Type B pancreatic cell (in vitro differentiated cells): ENCODE measurements around the gene ARHGAP31. TPM values are rescaled to one million over a fixed set of nuclear protein-coding genes. Genes with fewer than 3 reads are reported as not detected.

Source experiments
- DNase-seq: peaks from one replicate; pipeline ENCODE4 v3.0.0; 2021; ENCODE audit warnings: mixed read lengths; ENCODE audit not compliant: unreplicated experiment; ENCODE audit errors: extremely low spot score
- H3K27ac Mint-ChIP-seq: 2 replicates; pipeline ENCODE4 v1.8.0; 2021; ENCODE audit warnings: mild to moderate bottlenecking, mixed read lengths
- H3K27me3 Mint-ChIP-seq: 2 replicates; pipeline ENCODE4 v1.8.0; 2021; ENCODE audit warnings: mixed read lengths
- H3K36me3 Mint-ChIP-seq: 2 replicates; pipeline ENCODE4 v1.8.0; 2021; ENCODE audit warnings: mixed read lengths
- H3K4me1 Mint-ChIP-seq: one replicate; pipeline ENCODE4 v1.8.0; 2021; ENCODE audit warnings: mixed read lengths; ENCODE audit not compliant: unreplicated experiment
- H3K4me3 Mint-ChIP-seq: 2 replicates; pipeline ENCODE4 v1.8.0; 2021; ENCODE audit warnings: mild to moderate bottlenecking, mixed read lengths
- H3K9me3 Mint-ChIP-seq: 2 replicates; pipeline ENCODE4 v1.8.0; 2021; ENCODE audit warnings: mixed read lengths
- total RNA-seq: library from RNA; stranded (reverse); gene quantifications from 2 replicates; pipeline ENCODE4 v1.2.1, GENCODE V29; 2021; ENCODE audit warnings: low replicate concordance
- TF ChIP-seq, protein P1 (sequence below): fragments of 200-600 bp; sonication (generic); conservative IDR thresholded peaks from 2 replicates; pipeline ENCODE4 v1.5.0; 2021; ENCODE audit warnings: antibody characterized with exemption, mild to moderate bottlenecking

ARHGAP31 gene
- total RNA-seq, 1 donor from 2014 or later: 17.3 TPM

DNA sequence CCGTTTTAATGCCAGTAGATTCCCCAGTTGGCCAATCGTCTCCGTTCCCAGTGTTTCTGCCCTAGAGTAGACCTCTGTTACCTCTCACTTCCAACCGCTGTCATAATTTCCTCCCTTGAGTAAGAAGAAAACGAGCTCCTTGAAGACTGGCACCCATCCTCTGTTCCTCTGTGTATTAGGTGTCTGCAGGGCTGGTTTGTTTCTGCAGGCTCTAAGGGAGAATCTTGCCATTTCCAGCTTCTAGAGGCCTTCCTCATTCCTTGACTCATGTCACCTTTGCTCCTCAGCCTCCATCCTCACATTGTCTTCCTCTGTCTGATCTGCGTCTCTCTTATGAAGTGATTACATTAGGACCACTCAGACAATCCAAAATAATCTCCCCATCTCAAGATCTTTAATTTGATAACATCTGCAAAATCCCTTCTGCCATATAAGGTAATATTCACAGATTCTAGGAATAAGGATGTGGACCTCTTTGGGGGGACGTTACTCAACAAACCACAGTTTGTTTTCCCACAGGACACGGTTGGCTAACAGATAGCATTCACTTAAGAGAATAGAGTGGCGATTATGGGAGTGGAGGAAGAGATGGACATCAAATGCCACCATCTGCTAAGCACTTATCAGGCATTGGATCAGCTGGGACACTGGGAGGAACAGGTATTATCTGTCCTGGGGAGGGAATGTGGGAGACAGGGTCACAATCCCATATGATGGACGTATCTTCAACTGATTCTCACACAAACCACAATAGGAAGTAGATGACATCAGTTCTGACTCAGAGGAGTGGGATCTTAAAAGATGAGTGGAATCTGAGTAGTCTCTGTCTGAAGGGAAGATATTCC is 17.1 kb downstream of the ARHGAP31 start:
- no peak overlapping the region for H3K27ac Mint-ChIP-seq
- H3K4me1 Mint-ChIP-seq: peaks cover 4% of the 10 kb centered on the region
- H3K4me3 Mint-ChIP-seq: no peak overlapping the region
- peaks cover 10% of the 10 kb centered on the region for H3K9me3 Mint-ChIP-seq
- no peaks in the 10 kb centered on the region for H3K27me3 Mint-ChIP-seq
- peaks cover 12% of the 10 kb centered on the region for H3K36me3 Mint-ChIP-seq
- TF ChIP-seq, protein P1, sequence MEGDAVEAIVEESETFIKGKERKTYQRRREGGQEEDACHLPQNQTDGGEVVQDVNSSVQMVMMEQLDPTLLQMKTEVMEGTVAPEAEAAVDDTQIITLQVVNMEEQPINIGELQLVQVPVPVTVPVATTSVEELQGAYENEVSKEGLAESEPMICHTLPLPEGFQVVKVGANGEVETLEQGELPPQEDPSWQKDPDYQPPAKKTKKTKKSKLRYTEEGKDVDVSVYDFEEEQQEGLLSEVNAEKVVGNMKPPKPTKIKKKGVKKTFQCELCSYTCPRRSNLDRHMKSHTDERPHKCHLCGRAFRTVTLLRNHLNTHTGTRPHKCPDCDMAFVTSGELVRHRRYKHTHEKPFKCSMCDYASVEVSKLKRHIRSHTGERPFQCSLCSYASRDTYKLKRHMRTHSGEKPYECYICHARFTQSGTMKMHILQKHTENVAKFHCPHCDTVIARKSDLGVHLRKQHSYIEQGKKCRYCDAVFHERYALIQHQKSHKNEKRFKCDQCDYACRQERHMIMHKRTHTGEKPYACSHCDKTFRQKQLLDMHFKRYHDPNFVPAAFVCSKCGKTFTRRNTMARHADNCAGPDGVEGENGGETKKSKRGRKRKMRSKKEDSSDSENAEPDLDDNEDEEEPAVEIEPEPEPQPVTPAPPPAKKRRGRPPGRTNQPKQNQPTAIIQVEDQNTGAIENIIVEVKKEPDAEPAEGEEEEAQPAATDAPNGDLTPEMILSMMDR: no peak
- DNase-seq: no peak

DNA sequence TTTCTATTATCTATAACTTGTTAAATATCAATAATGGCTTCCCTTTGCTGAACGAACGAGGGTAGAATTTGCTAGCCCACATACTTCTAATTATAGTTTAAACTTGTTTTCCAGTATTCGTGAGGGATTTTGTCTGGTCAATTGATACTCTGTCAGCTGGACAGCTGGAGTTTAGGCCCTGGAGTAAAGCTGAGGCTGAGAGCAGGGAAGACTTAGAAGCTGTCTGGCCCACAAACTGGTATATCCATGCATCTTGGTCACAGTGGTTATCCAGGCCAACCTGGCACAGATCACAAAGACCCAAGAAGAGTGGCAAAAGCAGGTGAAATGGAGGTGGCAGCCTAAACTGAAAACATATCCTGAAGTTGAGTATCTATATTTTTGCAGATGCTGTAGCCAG is 19.3 kb downstream of the ARHGAP31 start:
- no peak overlapping the region for H3K4me3 Mint-ChIP-seq
- H3K4me1 Mint-ChIP-seq: peaks cover 14% of the 10 kb centered on the region
- peaks cover 10% of the 10 kb centered on the region for H3K36me3 Mint-ChIP-seq
- TF ChIP-seq, protein P1: no peak
- no peak overlapping the region for H3K27ac Mint-ChIP-seq
- DNase-seq: no peak
- H3K27me3 Mint-ChIP-seq: no peaks in the 10 kb centered on the region
- peaks cover 1% of the 10 kb centered on the region for H3K9me3 Mint-ChIP-seq

DNA sequence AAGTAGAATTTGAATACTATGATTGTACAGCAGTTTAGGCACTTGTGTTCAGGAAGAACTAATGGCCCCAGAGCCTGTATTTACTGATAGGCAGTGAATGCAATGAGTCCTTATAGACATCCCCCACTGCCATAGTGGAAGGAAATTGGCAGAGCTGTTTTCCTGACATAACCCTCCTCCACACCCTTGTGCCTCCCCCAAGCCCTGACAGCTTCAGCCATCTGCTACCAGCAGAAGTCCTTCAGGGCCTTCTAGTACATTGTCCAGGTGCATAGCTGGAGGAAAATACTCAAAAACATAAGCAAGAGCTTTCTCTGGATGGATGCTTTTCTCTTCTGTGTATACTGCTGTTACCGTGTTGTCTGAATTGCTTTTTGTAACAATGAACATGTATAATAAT is 20.6 kb downstream of the ARHGAP31 start:
- Mint-ChIP-seq H3K27ac (no peak overlapping the region), H3K4me3 (no peak overlapping the region), H3K27me3 (no peaks in the 10 kb centered on the region), H3K9me3 (no peaks in the 10 kb centered on the region), H3K36me3 (peaks cover 8% of the 10 kb centered on the region), H3K4me1 (peaks cover 27% of the 10 kb centered on the region)
- TF ChIP-seq, protein P1: no peak
- DNase-seq: no peak

DNA sequence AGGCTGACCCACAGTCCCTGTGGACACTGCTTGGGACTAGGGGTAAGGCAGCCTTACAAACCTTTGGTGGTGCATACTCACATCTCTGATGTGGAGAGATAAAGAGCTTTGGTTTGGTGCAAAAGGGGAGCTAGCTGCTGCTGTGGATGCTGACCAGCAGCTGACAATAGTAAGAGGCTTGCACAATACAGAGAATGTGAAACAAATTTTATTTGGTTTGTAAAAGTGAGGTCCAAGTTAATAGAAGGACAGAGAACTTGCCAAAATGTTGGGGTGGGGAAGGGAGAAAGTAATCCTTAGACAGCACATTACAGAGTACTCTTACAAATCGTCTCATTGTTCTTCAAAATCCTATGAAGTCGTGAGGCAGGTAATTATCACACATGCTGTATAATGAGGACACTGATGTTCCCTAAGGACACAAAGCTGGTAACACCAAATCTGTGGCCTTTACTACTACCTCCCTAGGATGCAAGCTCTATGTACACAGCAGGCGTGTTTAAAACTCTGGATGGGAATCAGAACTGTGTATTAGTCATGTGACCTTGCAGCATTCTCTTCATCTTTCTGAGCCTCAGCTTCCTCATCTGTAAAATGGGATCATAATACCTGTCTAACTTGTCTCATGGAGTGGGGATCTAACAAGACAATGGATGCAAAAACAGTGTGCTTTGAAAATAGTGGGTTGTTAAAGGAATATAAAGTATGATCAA is 21.6 kb downstream of the ARHGAP31 start:
- no peak overlapping the region for H3K4me3 Mint-ChIP-seq
- H3K27me3 Mint-ChIP-seq: no peaks in the 10 kb centered on the region
- TF ChIP-seq, protein P1: no peak
- peaks cover 36% of the 10 kb centered on the region for H3K4me1 Mint-ChIP-seq
- no peak for DNase-seq
- peaks cover 6% of the 10 kb centered on the region for H3K36me3 Mint-ChIP-seq
- H3K9me3 Mint-ChIP-seq: no peaks in the 10 kb centered on the region
- H3K27ac Mint-ChIP-seq: no peak overlapping the region

DNA sequence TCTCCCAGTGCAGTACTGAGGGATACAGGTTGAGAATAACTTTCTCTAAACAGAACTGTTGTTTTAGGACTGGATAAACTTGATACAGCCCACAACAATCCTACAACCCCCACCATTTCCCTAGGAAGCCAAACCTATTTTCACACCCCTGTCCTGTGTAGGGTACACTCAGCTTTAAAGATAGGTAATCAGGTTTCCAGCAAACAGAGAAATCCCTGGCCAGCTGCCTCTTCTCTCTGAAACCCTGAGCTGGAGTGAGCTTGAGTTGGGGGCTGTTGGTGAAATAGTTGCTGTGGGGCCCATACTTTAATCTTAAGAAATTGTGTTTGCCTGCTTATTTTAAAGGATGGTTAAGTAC is 22.1 kb downstream of the ARHGAP31 start:
- Mint-ChIP-seq H3K4me3 (no peak overlapping the region), H3K36me3 (peaks cover 4% of the 10 kb centered on the region), H3K27me3 (no peaks in the 10 kb centered on the region), H3K4me1 (peaks cover 38% of the 10 kb centered on the region), H3K9me3 (no peaks in the 10 kb centered on the region), H3K27ac (no peak overlapping the region)
- DNase-seq: no peak
- TF ChIP-seq, protein P1: no peak
